Endodermal cell (in vitro differentiated cells): ENCODE data around the gene ACACA. TPM values are rescaled to one million over a fixed set of nuclear protein-coding genes. Genes with fewer than 3 reads are reported as not detected.

Experiments
- DNase-seq: peaks from one replicate; pipeline ENCODE4 v3.0.0-alpha.2; 2017
- H3K27ac ChIP-seq: 2 replicates; pipeline ENCODE4 v1.5.1; 2013; ENCODE audit warnings: mild to moderate bottlenecking, low read depth, low read length, moderate library complexity
- H3K27me3 ChIP-seq: 2 replicates; pipeline ENCODE4 v1.6.1; 2013; ENCODE audit warnings: mild to moderate bottlenecking, low read length, moderate library complexity; ENCODE audit not compliant: insufficient read depth, control insufficient read depth, poor library complexity, severe bottlenecking
- H3K36me3 ChIP-seq: 2 replicates; pipeline ENCODE4 v1.7.0; 2013; ENCODE audit warnings: mild to moderate bottlenecking, low read length, moderate library complexity; ENCODE audit not compliant: control insufficient read depth, insufficient read depth
- H3K4me1 ChIP-seq: one replicate; pipeline ENCODE4 v1.7.0; 2013; ENCODE audit warnings: low read length; ENCODE audit not compliant: control insufficient read depth, insufficient read depth
- H3K4me3 ChIP-seq: 2 replicates; pipeline ENCODE4 v1.5.1; 2013; ENCODE audit warnings: mild to moderate bottlenecking, low read length, moderate library complexity
- H3K9ac ChIP-seq: 2 replicates; pipeline ENCODE4 v1.6.1; 2013; ENCODE audit warnings: mild to moderate bottlenecking, low read length, moderate library complexity; ENCODE audit not compliant: poor library complexity, severe bottlenecking; ENCODE audit errors: extremely low read depth
- H3K9me3 ChIP-seq: 2 replicates; pipeline ENCODE4 v1.6.1; 2013; ENCODE audit warnings: mild to moderate bottlenecking, low read length, moderate library complexity; ENCODE audit not compliant: control insufficient read depth
- H3K27ac Mint-ChIP-seq: 2 replicates; pipeline ENCODE4 v1.8.0; 2020; ENCODE audit warnings: mixed read lengths
- H3K27me3 Mint-ChIP-seq: 2 replicates; pipeline ENCODE4 v1.8.0; 2021; ENCODE audit warnings: mild to moderate bottlenecking, mixed read lengths; ENCODE audit not compliant: insufficient read depth
- H3K36me3 Mint-ChIP-seq: 2 replicates; pipeline ENCODE4 v1.8.0; 2020; ENCODE audit warnings: low read depth, mixed read lengths
- H3K4me1 Mint-ChIP-seq: 2 replicates; pipeline ENCODE4 v1.8.0; 2020; ENCODE audit warnings: mixed read lengths
- H3K4me3 Mint-ChIP-seq: 2 replicates; pipeline ENCODE4 v1.8.0; 2020; ENCODE audit warnings: mild to moderate bottlenecking, moderate library complexity, mixed read lengths
- H3K9me3 Mint-ChIP-seq: 2 replicates; pipeline ENCODE4 v1.8.0; 2020; ENCODE audit warnings: mild to moderate bottlenecking, mixed read lengths
- WGBS, 2 experiments: methylation state at CpG; one replicate each; pipeline versions ENCODE4 v1.1.5 to v1.1.7; 2013; ENCODE audit warnings: missing lambda C conversion rate in 2 of 2, mixed read lengths in 1 of 2; ENCODE audit not compliant: insufficient coverage in 1 of 2, insufficient read length in 1 of 2; 5-methylcytosine and 5-hydroxymethylcytosine counted together
- total RNA-seq, 2 donors: library from RNA; stranded (reverse); fragmentation: NEBNext Ultra II Directional in 1 of 2; extraction: Animal tissue kit (Norgen Biotek cat#: 25700) in 1 of 2; gene quantifications; 2 replicates in 1 of 2; 3 replicates in 1 of 2; pipeline ENCODE4 v1.2.1, GENCODE V29; 2021
- TF ChIP-seq, protein P1 (sequence below): fragments of 200-600 bp; sonication (generic); conservative IDR thresholded peaks from 2 replicates; pipeline ENCODE4 v1.5.0; 2021; ENCODE audit warnings: antibody characterized with exemption, mild to moderate bottlenecking

ACACA gene
- total RNA-seq, 2 donors from 2014 or later = 66.7 to 68.6 TPM

DNA sequence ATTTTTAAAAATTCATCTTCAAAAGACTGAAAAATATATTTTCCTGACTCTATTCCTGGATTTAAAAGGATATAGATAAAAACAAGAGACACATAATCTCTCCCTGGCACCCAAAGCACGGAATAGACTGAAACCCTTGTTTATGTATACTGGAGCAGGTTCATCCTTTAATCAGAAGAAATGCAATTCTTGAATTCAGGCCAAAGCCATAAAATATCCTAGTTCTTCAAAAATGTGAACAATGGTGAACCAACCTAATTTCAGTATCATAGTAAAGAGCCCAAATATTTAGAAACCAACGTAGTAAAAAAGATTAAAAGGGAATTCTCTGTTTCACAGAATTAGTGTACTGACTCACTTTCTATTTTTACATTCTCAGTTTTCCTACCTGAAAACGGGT lies 219.4 kb downstream of the ACACA start:
- Histone ChIP-seq H3K27me3 (no peaks in the 10 kb centered on the region), H3K4me3 (no peak overlapping the region), H3K27ac (no peak overlapping the region), H3K4me1 (no peaks in the 10 kb centered on the region), H3K36me3 (peaks cover 72% of the 10 kb centered on the region), H3K9me3 (no peaks in the 10 kb centered on the region), H3K9ac (no peak overlapping the region)
- DNase-seq = no peak
- Mint-ChIP-seq H3K9me3 (no peaks in the 10 kb centered on the region), H3K36me3 (peaks cover 41% of the 10 kb centered on the region), H3K27me3 (no peaks in the 10 kb centered on the region), H3K4me1 (no peaks in the 10 kb centered on the region), H3K4me3 (no peak overlapping the region), H3K27ac (no peak overlapping the region)
- TF ChIP-seq, protein P1, sequence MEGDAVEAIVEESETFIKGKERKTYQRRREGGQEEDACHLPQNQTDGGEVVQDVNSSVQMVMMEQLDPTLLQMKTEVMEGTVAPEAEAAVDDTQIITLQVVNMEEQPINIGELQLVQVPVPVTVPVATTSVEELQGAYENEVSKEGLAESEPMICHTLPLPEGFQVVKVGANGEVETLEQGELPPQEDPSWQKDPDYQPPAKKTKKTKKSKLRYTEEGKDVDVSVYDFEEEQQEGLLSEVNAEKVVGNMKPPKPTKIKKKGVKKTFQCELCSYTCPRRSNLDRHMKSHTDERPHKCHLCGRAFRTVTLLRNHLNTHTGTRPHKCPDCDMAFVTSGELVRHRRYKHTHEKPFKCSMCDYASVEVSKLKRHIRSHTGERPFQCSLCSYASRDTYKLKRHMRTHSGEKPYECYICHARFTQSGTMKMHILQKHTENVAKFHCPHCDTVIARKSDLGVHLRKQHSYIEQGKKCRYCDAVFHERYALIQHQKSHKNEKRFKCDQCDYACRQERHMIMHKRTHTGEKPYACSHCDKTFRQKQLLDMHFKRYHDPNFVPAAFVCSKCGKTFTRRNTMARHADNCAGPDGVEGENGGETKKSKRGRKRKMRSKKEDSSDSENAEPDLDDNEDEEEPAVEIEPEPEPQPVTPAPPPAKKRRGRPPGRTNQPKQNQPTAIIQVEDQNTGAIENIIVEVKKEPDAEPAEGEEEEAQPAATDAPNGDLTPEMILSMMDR = no peak
- 92 to 95% methylated on average over 2 to 3 of the region's 3 CpGs for WGBS, 2 experiments

DNA sequence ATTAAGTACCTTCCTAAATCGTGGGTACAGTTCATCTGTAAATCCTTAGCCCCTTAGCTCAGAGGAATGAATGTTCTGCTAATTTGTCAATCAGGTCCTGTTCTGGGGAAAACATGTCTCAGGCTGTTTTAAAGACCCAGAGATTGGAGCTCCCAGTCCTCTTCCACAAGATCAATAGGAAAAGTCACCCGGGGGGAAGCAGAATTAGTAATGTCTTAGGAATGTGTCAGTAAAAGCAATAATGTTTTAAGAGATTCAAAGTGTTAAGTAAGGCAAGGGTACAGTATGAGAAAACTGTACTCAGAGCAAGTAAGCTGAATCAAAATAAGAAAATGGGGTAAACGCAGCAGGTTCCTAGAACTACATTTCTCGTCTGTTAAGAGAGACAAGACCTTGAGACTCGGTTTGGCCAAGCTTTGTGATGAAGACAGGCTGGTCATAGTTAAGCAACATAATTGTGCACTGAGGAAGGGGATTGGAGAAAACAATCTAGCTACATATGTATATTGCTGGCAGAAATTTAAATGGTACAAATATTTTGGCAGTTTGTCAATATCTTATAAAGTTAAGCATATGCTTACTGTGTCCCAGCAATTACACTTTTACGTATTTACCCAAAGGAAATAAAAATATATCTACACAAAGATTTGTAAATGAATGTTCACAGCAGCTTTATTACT lies 223.7 kb downstream of the ACACA start:
- no peaks in the 10 kb centered on the region for H3K27me3 ChIP-seq
- no peaks in the 10 kb centered on the region for H3K4me1 ChIP-seq
- H3K27ac ChIP-seq = peak overlapping the region; percentile 13
- H3K36me3 Mint-ChIP-seq = peaks cover 41% of the 10 kb centered on the region
- H3K36me3 ChIP-seq = peaks cover 61% of the 10 kb centered on the region
- TF ChIP-seq, protein P1 = no peak
- no peak overlapping the region for H3K4me3 Mint-ChIP-seq
- no peaks in the 10 kb centered on the region for H3K27me3 Mint-ChIP-seq
- no peaks in the 10 kb centered on the region for H3K4me1 Mint-ChIP-seq
- no peaks in the 10 kb centered on the region for H3K9me3 Mint-ChIP-seq
- 90 to 96% methylated on average over 4 to 6 of the region's 6 CpGs for WGBS, 2 experiments
- H3K9ac ChIP-seq = no peak overlapping the region
- no peak overlapping the region for H3K27ac Mint-ChIP-seq
- H3K4me3 ChIP-seq = no peak overlapping the region
- no peak for DNase-seq
- H3K9me3 ChIP-seq = no peaks in the 10 kb centered on the region

DNA sequence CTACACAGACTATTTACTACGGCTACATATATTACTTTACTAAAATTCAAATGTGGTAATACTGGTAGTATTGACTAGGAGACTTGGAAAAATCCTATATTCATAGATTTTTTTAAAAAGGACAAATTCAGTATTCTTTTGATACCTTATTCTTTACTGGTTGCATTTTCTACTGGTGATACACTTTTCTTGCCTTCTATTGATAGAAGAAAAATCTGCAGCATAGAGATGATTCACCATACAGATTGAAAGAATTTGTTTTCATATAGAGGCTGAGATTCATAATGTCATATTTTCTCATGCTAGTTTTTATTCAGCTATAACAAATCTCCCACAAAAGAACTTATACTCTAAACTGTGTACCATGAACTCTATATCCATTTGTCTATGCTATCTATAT lies 226.3 kb downstream of the ACACA start:
- no peak overlapping the region for H3K27ac ChIP-seq
- WGBS, 2 experiments = no CpG with 5 or more reads among the region's 1 CpG

More for the DNA sequence above, 226.3 kb downstream of the ACACA start:
- no peak for DNase-seq
- no peak overlapping the region for H3K4me3 ChIP-seq
- H3K9ac ChIP-seq = no peak overlapping the region
- Mint-ChIP-seq H3K4me3 (no peak overlapping the region), H3K36me3 (peaks cover 30% of the 10 kb centered on the region), H3K4me1 (no peaks in the 10 kb centered on the region), H3K27ac (no peak overlapping the region), H3K9me3 (no peaks in the 10 kb centered on the region), H3K27me3 (no peaks in the 10 kb centered on the region)
- TF ChIP-seq, protein P1 = no peak
- H3K27me3 ChIP-seq = no peaks in the 10 kb centered on the region
- H3K4me1 ChIP-seq = no peaks in the 10 kb centered on the region
- no peaks in the 10 kb centered on the region for H3K9me3 ChIP-seq
- H3K36me3 ChIP-seq = peaks cover 61% of the 10 kb centered on the region
